Midbrain (tissue), 1 donor: ENCODE data around the gene LRP8.
"Not testable (repeated sequence)": the region's sequence is repeated elsewhere in the genome, so short reads cannot be mapped to it uniquely, and the experiment has no call there.

ENCODE experiments used
- DNase-seq: peaks from one replicate; lab custom pipeline; 2025; lab: John Stamatoyannopoulos, UW

The LRP8 gene

DNA sequence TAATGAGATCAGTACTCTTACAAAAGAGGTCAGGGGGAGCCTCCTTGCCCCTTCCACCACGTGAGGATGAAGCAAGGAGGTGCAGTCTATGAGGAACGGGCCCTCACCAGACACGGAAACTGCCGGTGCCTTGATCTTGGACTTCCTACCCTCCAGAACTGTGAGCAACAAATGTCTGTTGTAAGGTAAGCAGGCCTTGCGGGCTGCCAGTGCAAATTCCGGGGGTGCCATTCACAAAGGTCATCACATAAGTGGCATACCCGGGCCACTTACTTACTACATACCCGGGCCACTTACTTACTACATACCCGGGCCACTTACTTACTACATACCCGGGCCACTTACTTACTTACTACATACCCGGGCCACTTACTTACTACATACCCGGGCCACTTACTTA lies 44.7 kb downstream of the LRP8 start:
- not testable (repeated sequence) for DNase-seq

GRCh38 chr1:53281133-53281532 lies 46.7 kb downstream of the LRP8 start:
- DNase-seq = no peak

- DNase-seq = no peak
Observed at GRCh38 chr1:53280496-53280895, 47.4 kb downstream of the LRP8 start.

DNA sequence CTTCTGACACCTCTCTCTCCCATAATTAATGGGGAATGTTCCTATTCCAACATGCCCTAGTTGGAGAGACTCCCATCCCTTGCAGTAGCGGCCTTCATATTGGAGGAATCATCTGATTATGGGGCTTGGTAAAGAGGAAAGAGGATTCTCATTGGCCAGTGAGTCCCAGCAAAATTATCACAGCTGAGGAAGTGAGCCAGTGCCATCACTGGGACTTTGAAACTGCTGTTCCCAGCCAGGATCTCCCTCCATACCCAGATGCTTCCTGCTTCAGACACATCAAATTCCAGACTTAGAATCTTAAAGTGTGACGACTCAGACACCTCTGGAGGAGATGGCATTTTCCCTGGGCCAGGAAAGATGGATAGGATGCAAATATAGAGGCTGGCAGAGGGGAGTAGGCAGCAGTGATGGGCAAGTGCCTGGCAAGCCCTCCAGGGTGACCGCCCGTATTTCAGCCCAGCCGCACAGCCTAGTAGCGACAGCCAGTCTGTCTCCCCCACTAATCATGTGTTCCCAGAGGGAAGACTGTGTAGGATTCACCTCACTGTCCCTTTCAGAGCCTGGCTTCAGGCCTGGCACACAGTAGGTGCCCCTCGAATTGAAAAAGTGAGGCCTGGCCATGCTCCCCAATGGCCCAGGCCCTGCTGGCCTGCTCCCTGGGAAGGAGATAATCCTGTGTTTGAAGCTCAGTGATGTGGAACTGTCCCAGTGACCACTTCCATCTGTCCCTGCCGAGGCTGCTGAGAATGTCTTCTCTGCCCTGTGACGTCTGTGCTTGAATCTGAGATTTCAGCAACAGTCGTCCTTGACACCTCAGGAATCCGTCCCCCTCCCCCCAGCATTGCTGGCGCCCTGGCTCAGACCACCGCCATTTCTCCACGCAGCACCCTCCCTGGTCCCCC lies 48.3 kb downstream of the LRP8 start:
- DNase-seq = no peak

DNA sequence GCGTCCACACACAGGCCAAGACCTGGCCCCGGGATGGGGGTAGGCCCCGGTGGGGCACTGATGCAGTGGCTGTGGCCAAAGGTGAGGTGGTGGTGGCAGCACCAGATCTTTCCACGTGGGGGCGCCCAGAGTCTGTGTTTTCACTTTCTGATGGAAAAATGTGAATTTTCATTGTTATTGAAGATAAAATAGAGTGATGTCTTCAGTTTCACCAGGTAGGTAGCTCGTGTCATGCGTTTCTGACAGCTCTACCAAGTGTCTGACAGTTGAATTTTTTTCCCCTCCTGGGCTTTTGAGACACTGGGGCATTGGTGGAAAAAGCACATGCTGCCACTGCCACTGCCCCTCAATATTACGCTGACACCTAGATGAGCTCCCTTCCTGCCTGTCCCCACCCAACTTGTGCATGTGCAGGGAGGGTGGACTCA lies 49.6 kb downstream of the LRP8 start:
- DNase-seq = peak; percentile 42

GRCh38 chr1:53277326-53277725 lies 50.5 kb downstream of the LRP8 start:
- DNase-seq = no peak

DNA sequence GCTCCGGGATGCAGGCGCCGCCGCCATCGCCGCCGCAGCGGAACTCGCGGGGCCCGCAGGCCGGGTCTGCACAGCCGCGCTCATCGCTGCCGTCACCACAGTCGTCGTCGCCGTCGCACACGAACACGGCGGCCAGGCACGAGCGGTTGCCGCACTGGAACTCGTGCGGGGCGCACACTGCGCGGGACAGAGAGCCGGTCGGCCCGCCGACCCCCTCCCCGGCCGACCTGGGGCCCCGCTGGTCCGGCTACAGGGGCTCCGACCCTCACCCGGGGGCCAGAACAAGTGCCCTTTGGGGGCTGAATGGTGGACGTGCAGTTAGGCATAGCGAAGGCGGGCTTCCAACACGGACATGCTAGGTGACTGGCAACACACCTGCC lies 51.0 kb downstream of the LRP8 start:
- DNase-seq = no peak

- DNase-seq = no peak
Observed at GRCh38 chr1:53276153-53276901, 51.5 kb downstream of the LRP8 start.

- no peak for DNase-seq
Observed at GRCh38 chr1:53275566-53275965, 52.3 kb downstream of the LRP8 start.

DNA sequence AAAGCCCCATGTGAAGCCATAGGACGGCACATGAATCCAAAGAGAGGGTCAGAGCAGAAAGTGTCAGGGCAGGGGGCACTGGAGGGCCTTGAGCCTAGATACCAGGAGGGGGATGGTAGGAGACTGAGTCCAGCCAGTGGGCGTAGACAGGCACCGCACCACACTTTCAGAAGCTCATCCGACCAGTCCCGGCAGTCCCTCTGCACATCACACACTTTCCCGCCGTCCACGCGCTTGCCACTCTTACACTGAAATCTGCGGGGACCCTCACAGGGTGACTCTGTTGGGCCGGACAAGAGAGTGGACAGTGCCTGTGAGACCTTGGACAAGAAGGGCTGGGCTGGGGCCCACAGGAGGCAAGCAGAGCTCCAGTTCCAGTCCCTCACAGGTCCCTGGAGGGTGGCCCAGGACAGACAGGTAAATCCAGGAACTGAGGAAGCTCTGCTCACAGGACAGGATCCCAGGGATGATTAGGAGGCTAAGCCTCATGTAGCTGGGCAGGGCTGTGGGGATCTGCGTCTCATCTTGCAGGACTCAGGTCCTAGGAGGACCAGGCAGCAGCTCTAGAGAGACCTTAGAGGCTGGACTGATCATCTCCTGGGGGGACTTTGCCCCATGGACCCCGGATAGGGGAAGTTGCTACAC lies 53.2 kb downstream of the LRP8 start:
- DNase-seq = no peak

- DNase-seq = no peak
Observed at GRCh38 chr1:53274026-53274425, 53.8 kb downstream of the LRP8 start.

- DNase-seq = no peak
Observed at GRCh38 chr1:53273526-53273925, 54.3 kb downstream of the LRP8 start.

DNA sequence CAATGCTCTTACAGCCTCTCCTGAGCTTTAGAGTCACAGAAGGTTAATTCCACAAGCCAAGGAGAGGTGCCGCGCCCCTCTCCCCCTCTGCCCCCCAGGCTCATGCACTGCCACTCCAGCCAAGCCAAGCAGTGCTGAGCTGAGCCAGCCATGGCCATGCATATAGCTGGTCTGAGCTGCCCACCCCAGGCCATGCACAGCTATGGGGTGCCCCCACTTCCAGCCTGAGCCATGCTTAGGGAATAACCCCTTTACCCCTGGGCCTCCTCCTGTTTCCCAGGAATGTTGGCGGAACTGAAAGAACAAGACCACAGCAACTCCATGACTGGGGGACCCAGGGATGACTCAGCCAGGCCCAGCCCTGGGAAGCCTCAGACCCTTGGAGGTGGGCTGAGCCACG lies 55.5 kb downstream of the LRP8 start:
- DNase-seq = no peak

DNA sequence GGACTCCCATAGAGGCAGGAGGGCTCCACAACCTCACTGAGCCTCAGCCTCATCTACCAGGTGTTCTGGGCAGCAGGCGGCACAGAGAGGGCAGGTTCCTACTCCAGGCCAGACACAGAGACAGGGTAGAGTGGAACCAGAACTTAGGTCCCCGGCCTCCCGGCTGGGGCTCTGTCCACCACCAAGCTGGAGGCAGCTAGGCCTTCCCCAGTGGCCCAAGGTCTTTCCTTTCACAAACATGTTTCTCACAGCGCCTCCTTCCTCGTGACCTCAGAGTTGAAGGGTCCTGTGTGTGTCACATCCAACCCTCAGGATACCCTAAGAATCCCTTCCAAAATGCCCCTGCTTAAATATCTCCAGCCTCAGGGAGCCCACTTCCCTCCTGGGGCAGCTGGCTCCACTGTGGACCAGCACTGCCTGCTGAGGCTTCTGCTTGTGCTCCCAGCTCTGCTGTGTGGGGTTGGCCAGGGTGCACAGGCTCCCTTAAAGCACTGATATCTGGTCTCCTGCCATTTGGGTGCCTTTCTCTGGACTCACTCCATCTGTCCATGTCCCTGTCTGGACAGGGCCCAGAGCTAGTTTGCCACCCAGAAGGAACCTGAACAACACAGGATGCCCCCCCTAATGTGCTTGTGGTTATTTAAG lies 56.3 kb downstream of the LRP8 start:
- no peak for DNase-seq

DNA sequence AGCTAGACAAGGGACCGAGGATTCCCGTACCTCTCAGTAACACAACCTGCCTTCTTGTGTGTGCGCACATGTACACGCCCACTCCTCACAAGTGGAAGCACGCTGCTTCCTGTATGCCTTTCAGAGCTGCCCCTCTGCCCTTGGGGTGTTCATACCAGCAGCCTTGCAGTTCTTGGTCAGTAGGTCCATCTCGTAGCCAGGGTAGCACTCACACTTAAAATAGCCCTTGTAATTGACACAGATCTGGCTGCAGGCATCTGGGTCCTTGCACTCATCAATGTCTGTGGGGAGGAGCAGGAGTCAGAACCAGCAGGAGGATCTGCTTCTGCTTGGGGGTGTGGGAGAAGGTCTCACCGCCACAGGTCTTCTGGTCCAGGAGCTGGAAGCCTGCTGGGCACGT lies 57.0 kb downstream of the LRP8 start:
- no peak for DNase-seq

DNA sequence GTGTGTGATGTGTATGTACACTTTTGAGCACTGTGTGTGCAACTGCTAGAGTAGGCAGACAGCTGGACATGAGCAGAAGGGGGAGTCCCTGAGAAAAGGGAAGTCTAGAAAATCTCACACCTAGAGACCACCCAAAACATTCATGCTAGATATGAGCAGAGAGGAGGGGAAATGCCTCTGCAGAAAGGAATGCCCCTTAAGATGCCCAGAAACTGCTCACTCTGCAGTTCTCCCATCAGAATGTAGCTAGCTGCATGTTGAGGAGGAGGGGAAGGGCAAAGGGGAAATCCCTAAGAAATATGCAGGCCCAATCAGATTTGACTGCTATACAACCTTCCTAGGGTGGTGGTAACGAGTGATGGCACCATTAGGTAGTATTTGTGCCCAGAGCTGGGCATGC lies 57.8 kb downstream of the LRP8 start:
- no peak for DNase-seq

DNA sequence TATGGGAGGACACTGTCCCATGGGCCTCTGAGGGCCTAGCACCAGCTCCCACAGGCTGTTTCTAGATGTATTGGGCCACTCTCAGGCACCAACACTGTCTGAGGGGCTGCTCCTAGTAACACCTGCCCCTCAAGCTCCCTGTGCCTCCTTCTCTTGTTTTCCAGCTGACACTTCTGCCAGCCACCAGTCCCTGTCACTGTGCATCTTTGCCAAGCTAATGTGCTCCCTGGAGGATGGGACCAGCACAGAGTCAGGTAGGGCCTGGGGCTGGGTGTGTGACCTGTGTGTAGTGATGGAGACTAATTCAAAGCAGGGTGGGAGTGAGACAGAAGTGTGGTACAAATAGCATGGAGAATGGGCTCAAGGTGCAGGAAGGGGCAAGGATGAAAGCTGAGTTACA lies 60.1 kb downstream of the LRP8 start:
- DNase-seq = no peak

DNA sequence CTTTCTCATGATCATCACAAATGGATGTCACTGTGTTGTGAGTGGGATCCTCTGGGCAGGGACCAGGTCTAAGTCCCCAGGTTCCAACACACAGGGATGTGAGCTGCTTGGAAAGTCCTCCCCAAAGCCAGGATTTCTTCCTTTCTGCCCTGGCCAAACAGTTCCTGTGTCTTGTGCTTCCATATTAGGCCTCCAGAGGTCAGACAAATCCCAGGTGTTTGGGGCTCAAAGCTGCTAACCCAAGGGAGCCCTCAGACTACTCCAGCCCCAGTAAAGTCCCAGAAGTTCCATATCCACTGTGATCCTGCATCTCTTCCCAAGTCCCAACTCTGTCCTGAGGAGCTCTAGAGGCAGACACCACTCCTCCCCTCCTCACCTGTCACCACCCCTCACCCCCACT lies 61.8 kb downstream of the LRP8 start:
- DNase-seq = no peak

GRCh38 chr1:53265581-53265980 lies 62.3 kb downstream of the LRP8 start:
- DNase-seq = no peak

GRCh38 chr1:53264048-53264447 lies 63.8 kb downstream of the LRP8 start:
- DNase-seq = no peak

DNA sequence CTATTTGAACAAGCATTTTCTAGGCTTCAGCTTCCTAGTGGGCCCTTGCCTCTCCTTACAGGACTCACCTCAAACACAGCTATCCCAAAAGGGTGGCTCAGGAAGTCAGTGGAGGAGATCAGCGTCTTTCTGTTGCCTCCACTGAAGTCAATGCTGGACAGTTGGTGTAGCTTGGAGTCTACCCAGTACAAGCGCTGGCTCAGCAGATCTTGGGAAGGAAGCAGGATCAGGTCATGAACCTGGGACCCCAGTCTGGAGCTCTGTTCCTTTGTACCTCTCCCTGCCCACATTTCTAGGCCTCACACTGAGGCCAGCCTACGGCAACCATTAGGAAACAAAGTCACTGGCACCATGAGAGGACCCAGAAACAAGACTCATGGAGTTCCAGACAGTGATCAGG lies 65.9 kb downstream of the LRP8 start:
- no peak for DNase-seq

DNA sequence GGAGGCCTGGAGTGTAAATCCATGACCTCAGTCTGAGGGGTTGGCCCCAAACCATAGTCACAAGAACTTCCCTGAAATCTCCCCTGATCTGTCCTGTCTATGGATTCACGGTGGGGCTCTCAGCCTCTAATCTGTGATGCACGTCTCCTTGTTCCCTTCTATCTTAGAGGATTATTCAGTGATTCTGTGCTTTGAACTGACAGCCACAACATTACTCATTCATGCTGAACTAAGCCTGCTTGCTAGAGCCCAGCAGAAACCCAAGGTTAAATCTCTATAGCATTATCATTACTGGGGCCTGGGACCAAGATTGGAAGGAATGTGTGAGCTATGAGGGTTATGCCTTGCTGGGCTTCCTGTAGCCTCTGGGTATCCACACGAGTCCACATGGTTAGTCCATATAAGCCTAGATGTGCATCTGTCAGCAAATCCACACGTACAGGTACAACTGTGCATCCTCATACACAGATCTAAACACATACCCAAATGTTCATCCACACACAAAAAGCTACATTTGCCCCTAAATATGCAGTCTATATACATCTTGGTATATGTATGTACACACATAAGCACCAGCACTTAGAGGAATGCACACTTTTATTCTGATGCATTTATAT lies 67.1 kb downstream of the LRP8 start:
- no peak for DNase-seq
